ENCODE results near the gene PPM1J. TPM values are rescaled to one million over a fixed set of nuclear protein-coding genes. Genes with fewer than 3 reads are reported as not detected.

The PPM1J gene
- total and polyA plus RNA-seq, 9 of the 15 experiments (the other 6 are each of a cell fraction or from before 2014, with no cell fraction given): 0.25 to 10.5 (median 4.2) TPM

GRCh38 chr1:112716133-112716720 is 1.1 kb upstream of the PPM1J start (continued):
- TF ChIP-seq ZMIZ1 (IDR thresholded peaks at IDR 0.05; ENCODE audit: low read depth in 2 of 2, low read length in 2 of 2) (0 out of 4 replicates have a peak, but pooled peaks of 1 of the 2 experiments have one; percentile 14), ZNF79 (CRISPR knock-in tag; IDR thresholded peaks at IDR 0.05; ENCODE audit: low read depth) (no peak), HDAC8 (tag; IDR thresholded peaks at IDR 0.05) (no peak), ZBTB2 (IDR thresholded peaks at IDR 0.05) (no peak), FOXO4 (CRISPR knock-in tag; IDR thresholded peaks at IDR 0.05) (no peak), ZNF347 (CRISPR knock-in tag; IDR thresholded peaks at IDR 0.05; ENCODE audit: low read depth) (no peak), ZNF511 (CRISPR knock-in tag; IDR thresholded peaks at IDR 0.05) (peak; percentile 86), YY1 (IDR thresholded peaks at IDR 0.05; ENCODE audit: borderline replicate concordance in 1 of 3, control insufficient read depth in 1 of 3, extremely low read depth in 1 of 3, insufficient read depth in 3 of 3, insufficient read length in 1 of 3, insufficient replicate concordance in 2 of 3, low read depth in 1 of 3, low read length in 2 of 3) (peak in 1 of 3 experiments; percentile 35), ID3 (CRISPR knock-in tag; IDR thresholded peaks at IDR 0.05) (no peak), ID3 (tag; IDR thresholded peaks at IDR 0.05) (no peak), RBBP5 (IDR thresholded peaks at IDR 0.05; ENCODE audit: borderline replicate concordance, insufficient read depth, low read length, poor library complexity, severe bottlenecking) (peak; percentile 37), ZFX (CRISPR knock-in tag; IDR thresholded peaks at IDR 0.05) (no peak), RFX7 (CRISPR knock-in tag; IDR thresholded peaks at IDR 0.05) (no peak), HIVEP1 (CRISPR knock-in tag; IDR thresholded peaks at IDR 0.05) (no peak), ADNP (tag; IDR thresholded peaks at IDR 0.05) (no peak), SMARCA4 (IDR thresholded peaks at IDR 0.05) (0 out of 2 replicates have a peak, but pooled peaks have one; percentile 14), DIDO1 (tag; IDR thresholded peaks at IDR 0.05; ENCODE audit: low read depth) (no peak), WHSC1 (IDR thresholded peaks at IDR 0.05; ENCODE audit: low read length) (no peak), RCOR1 (IDR thresholded peaks at IDR 0.05; ENCODE audit: borderline replicate concordance in 1 of 2, low read depth in 2 of 2, low read length in 2 of 2) (peak in 1 of 2 experiments; percentile 72; a peak in 1 of 4 replicates), ZFP36 (IDR thresholded peaks at IDR 0.05; ENCODE audit: low read depth, low read length, partially characterized antibody) (peak; percentile 34)
